TTC549 (cell line): ENCODE data around the gene GABRB1.

ENCODE experiments used
- FAIRE-seq: peaks from 2 replicates; lab custom pipeline; 2012; peaks lifted over from hg19 to GRCh38; lab: Jason Lieb, UNC

The GABRB1 gene

GRCh38 chr4:47049347-47049746 lies 18.0 kb downstream of the GABRB1 start:
- FAIRE-seq = no peak

GRCh38 chr4:47050761-47051725 lies 19.7 kb downstream of the GABRB1 start:
- FAIRE-seq = no peak

GRCh38 chr4:47053485-47053884 lies 22.1 kb downstream of the GABRB1 start:
- FAIRE-seq = no peak

- no peak for FAIRE-seq
Measured at GRCh38 chr4:47054130-47054529, 22.8 kb downstream of the GABRB1 start.

- FAIRE-seq = no peak
Measured at GRCh38 chr4:47057991-47058390, 26.6 kb downstream of the GABRB1 start.

GRCh38 chr4:47060561-47060960 lies 29.2 kb downstream of the GABRB1 start:
- no peak for FAIRE-seq

- no peak for FAIRE-seq
Measured at GRCh38 chr4:47061435-47061834, 30.1 kb downstream of the GABRB1 start.

GRCh38 chr4:47065051-47065481 lies 33.7 kb downstream of the GABRB1 start:
- FAIRE-seq = no peak

- no peak for FAIRE-seq
Measured at GRCh38 chr4:47068986-47069385, 37.6 kb downstream of the GABRB1 start.

- FAIRE-seq = no peak
Measured at GRCh38 chr4:47071901-47072341, 40.6 kb downstream of the GABRB1 start.

GRCh38 chr4:47073647-47074046 lies 42.3 kb downstream of the GABRB1 start:
- FAIRE-seq = no peak

GRCh38 chr4:47074816-47075215 lies 43.4 kb downstream of the GABRB1 start:
- no peak for FAIRE-seq

GRCh38 chr4:47075262-47075661 lies 43.9 kb downstream of the GABRB1 start:
- FAIRE-seq = no peak

GRCh38 chr4:47075919-47076318 lies 44.6 kb downstream of the GABRB1 start:
- FAIRE-seq = no peak

- no peak for FAIRE-seq
Measured at GRCh38 chr4:47084111-47084510, 52.7 kb downstream of the GABRB1 start.

GRCh38 chr4:47084795-47085194 lies 53.4 kb downstream of the GABRB1 start:
- no peak for FAIRE-seq

GRCh38 chr4:47088298-47088697 lies 56.9 kb downstream of the GABRB1 start:
- no peak for FAIRE-seq

- FAIRE-seq = no peak
Measured at GRCh38 chr4:47095884-47096283, 64.5 kb downstream of the GABRB1 start.

- no peak for FAIRE-seq
Measured at GRCh38 chr4:47101453-47101852, 70.1 kb downstream of the GABRB1 start.

GRCh38 chr4:47104986-47105385 lies 73.6 kb downstream of the GABRB1 start:
- FAIRE-seq = no peak

GRCh38 chr4:47106561-47106960 lies 75.2 kb downstream of the GABRB1 start:
- no peak for FAIRE-seq

GRCh38 chr4:47109379-47109778 lies 78.0 kb downstream of the GABRB1 start:
- no peak for FAIRE-seq

- no peak for FAIRE-seq
Measured at GRCh38 chr4:47110546-47111132, 79.3 kb downstream of the GABRB1 start.
